ENCODE data around the gene PLEKHG7. TPM values are rescaled to one million over a fixed set of nuclear protein-coding genes. Genes with fewer than 3 reads are reported as not detected.

Gene PLEKHG7
- total and polyA plus RNA-seq, 4 donors: 0.81 to 6.1 (median 3.1) TPM

DNA sequence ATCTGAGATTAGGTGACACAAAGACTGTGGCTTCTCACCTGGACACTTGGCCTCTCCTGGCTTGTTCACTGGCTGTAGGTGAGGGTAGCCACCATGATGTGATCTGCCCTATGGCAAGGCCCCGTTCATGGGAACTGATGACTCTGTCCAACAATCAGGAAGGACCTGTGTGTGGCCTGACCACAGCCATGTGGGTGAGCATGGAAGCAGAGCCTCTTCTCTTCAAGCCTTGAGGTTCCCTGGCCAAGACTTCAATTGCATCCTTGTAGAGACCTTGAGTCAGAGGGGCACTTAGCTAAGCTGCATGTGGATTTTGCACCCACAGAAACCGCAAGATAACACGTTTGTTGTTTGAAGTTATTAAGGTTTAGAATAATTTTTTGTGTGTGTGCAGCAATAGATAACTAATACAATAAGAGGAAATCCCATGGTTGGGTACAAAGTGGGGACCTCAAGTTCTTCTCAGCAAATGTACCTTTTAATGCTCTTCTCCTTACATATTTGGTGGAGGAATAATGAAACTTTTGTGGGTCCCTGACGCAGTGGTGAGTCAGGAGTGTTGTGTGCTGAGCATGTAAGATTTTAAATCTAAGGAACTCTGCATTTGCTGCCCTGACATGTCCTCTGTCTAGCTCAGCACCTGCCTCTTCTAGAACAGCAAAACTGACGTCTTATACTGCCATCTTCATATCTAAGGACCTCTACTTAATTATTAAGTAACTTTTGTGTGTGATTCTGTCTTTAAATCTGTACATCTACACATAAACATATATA, 27.5 kb upstream of the PLEKHG7 start:
- Histone ChIP-seq H3K36me3 (ENCODE audit: control insufficient read depth in 4 of 4, insufficient read depth in 4 of 4, low read length in 4 of 4) (no peaks in the 10 kb centered on the region), H3K9me3 (ENCODE audit: control insufficient read depth in 4 of 4, insufficient read depth in 3 of 4, low read length in 3 of 4) (no peaks in the 10 kb centered on the region), H3K9ac (ENCODE audit: insufficient read depth in 1 of 2, low read length in 2 of 2) (no peak overlapping the region), H3K27me3 (ENCODE audit: control insufficient read depth in 3 of 3, insufficient read depth in 3 of 3, low read length in 2 of 3) (no peaks in the 10 kb centered on the region), H3K4me1 (ENCODE audit: control insufficient read depth in 5 of 5, insufficient read depth in 5 of 5, low read length in 5 of 5) (no peaks in the 10 kb centered on the region), H3K27ac (ENCODE audit: low read depth in 1 of 2, low read length in 1 of 2) (no peak overlapping the region), H3K4me3 (no peak overlapping the region)
- WGBS, 2 donors: 79 to 83% methylated on average over 5 of the region's 5 CpGs
- no peak for DNase-seq
- no peak for ATAC-seq (ENCODE audit: insufficient read depth, low FRiP score)
- TF ChIP-seq, protein P1, sequence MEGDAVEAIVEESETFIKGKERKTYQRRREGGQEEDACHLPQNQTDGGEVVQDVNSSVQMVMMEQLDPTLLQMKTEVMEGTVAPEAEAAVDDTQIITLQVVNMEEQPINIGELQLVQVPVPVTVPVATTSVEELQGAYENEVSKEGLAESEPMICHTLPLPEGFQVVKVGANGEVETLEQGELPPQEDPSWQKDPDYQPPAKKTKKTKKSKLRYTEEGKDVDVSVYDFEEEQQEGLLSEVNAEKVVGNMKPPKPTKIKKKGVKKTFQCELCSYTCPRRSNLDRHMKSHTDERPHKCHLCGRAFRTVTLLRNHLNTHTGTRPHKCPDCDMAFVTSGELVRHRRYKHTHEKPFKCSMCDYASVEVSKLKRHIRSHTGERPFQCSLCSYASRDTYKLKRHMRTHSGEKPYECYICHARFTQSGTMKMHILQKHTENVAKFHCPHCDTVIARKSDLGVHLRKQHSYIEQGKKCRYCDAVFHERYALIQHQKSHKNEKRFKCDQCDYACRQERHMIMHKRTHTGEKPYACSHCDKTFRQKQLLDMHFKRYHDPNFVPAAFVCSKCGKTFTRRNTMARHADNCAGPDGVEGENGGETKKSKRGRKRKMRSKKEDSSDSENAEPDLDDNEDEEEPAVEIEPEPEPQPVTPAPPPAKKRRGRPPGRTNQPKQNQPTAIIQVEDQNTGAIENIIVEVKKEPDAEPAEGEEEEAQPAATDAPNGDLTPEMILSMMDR (IDR thresholded peaks at IDR 0.05; ENCODE audit: control extremely low read depth, extremely low read depth): no peak

DNA sequence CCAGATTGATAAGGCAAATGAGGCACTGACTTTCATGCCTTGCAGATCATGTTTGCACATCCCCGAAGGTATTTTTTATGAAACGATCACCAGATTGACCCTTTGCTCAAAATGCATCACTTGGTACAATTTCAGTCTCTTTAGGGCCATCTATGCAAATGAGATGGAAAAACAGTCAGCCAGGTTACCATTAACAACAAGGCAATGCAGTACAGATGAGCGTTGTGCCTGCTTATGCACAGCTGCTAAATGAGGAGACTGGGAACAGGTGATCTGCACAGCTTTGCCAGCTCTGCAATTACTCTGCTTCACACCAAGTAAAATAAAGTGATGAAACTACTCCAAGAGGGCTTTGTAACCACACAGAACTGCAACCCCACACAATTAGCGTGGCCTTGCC, 26.1 kb upstream of the PLEKHG7 start:
- DNase-seq: no peak
- TF ChIP-seq, protein P1 (IDR thresholded peaks at IDR 0.05; ENCODE audit: control extremely low read depth, extremely low read depth): no peak
- no peak overlapping the region for H3K4me3 ChIP-seq
- WGBS, 2 donors: 83 to 90% methylated on average over 4 of the region's 4 CpGs
- no peak overlapping the region for H3K9ac ChIP-seq (ENCODE audit: insufficient read depth in 1 of 2, low read length in 2 of 2)
- no peaks in the 10 kb centered on the region for H3K36me3 ChIP-seq (ENCODE audit: control insufficient read depth in 4 of 4, insufficient read depth in 4 of 4, low read length in 4 of 4)
- no peaks in the 10 kb centered on the region for H3K27me3 ChIP-seq (ENCODE audit: control insufficient read depth in 3 of 3, insufficient read depth in 3 of 3, low read length in 2 of 3)
- ATAC-seq (ENCODE audit: insufficient read depth, low FRiP score): no peak
- H3K27ac ChIP-seq (ENCODE audit: low read depth in 1 of 2, low read length in 1 of 2): no peak overlapping the region
- H3K9me3 ChIP-seq (ENCODE audit: control insufficient read depth in 4 of 4, insufficient read depth in 3 of 4, low read length in 3 of 4): no peaks in the 10 kb centered on the region
- no peaks in the 10 kb centered on the region for H3K4me1 ChIP-seq (ENCODE audit: control insufficient read depth in 5 of 5, insufficient read depth in 5 of 5, low read length in 5 of 5)

DNA sequence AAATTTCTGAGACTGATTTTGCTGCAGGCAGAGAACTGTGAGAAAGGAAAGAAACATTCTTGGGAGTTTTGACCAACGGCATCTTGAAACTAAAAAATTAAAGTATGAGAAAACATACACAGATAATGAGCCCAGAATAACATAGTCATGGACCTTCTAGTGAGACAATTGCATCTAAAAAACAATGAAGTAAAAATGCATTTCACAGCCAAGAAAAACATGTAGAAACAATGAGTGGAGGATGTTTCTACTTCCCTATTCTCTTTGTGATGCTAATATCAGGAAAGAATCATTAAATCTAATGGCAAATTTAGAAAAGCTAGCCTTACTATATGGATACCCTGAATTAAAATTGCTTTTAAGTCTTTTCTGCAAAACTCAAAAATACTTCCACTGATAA, 12.2 kb upstream of the PLEKHG7 start:
- Histone ChIP-seq H3K27me3 (ENCODE audit: control insufficient read depth in 3 of 3, insufficient read depth in 3 of 3, low read length in 2 of 3) (no peaks in the 10 kb centered on the region), H3K27ac (ENCODE audit: low read depth in 1 of 2, low read length in 1 of 2) (no peak overlapping the region), H3K9ac (ENCODE audit: insufficient read depth in 1 of 2, low read length in 2 of 2) (no peak overlapping the region), H3K4me1 (ENCODE audit: control insufficient read depth in 5 of 5, insufficient read depth in 5 of 5, low read length in 5 of 5) (peaks cover 0 to 2% (median 0%) of the 10 kb centered on the region in 5 donors), H3K9me3 (ENCODE audit: control insufficient read depth in 4 of 4, insufficient read depth in 3 of 4, low read length in 3 of 4) (peaks cover 0 to 3% (median 0%) of the 10 kb centered on the region in 4 donors), H3K36me3 (ENCODE audit: control insufficient read depth in 4 of 4, insufficient read depth in 4 of 4, low read length in 4 of 4) (no peaks in the 10 kb centered on the region), H3K4me3 (no peak overlapping the region)
- no peak for DNase-seq
- TF ChIP-seq, protein P1 (IDR thresholded peaks at IDR 0.05; ENCODE audit: control extremely low read depth, extremely low read depth): no peak
- no peak for ATAC-seq (ENCODE audit: insufficient read depth, low FRiP score)
- 71 to 75% methylated on average over 1 of the region's 1 CpG for WGBS, 2 donors

Measured in lung (tissue), 12 donors.